WTC11 (cell line): ENCODE measurements around the gene PPM1E. TPM values are rescaled to one million over a fixed set of nuclear protein-coding genes. Genes with fewer than 3 reads are reported as not detected.

ENCODE experiments used
- ATAC-seq: fragments of 200-7000 bp; cut with Tn5 transposase; 2 replicates; pipeline ENCODE4 v1.10.0; 2021; ENCODE audit warnings: mild to moderate bottlenecking, moderate library complexity
- CTCF ChIA-PET: fragments of 300-600 bp; sonication (Branson Sonifier 250); formaldehyde crosslinking; loops from one replicate; lab custom pipeline; 2021; ENCODE audit warnings: antibody characterized with exemption; lab: Charles Lee
- POLR2A ChIA-PET: fragments of 350-600 bp; sonication (Branson Sonifier 250); formaldehyde crosslinking; loops from one replicate; lab custom pipeline; 2021; ENCODE audit warnings: antibody characterized with exemption; lab: Charles Lee
- DNase-seq: peaks from one replicate; pipeline ENCODE4 v3.0.0; 2021; ENCODE audit warnings: low spot score
- H3K27ac Mint-ChIP-seq: 2 replicates; pipeline ENCODE4 v1.8.0; 2021; ENCODE audit warnings: mixed read lengths
- H3K27me3 Mint-ChIP-seq: 2 replicates; pipeline ENCODE4 v1.8.0; 2021; ENCODE audit warnings: low read depth, mild to moderate bottlenecking, moderate library complexity, mixed read lengths
- H3K36me3 Mint-ChIP-seq: 2 replicates; pipeline ENCODE4 v1.8.0; 2021; ENCODE audit warnings: mixed read lengths
- H3K4me1 Mint-ChIP-seq: 2 replicates; pipeline ENCODE4 v1.8.0; 2022; ENCODE audit warnings: mixed read lengths
- H3K4me3 Mint-ChIP-seq: 2 replicates; pipeline ENCODE4 v1.8.0; 2021; ENCODE audit warnings: mild to moderate bottlenecking, moderate library complexity, mixed read lengths
- H3K9me3 Mint-ChIP-seq: 2 replicates; pipeline ENCODE4 v1.8.0; 2021; ENCODE audit warnings: mixed read lengths
- ATF1 ChIP-seq: sonication (generic); formaldehyde crosslinking; IDR thresholded peaks from 2 replicates; pipeline ENCODE4 v1.8.1; 2023; ENCODE audit warnings: mild to moderate bottlenecking, moderate library complexity, missing genetic modification reagents
- ATF3 ChIP-seq: sonication (generic); formaldehyde crosslinking; conservative IDR thresholded peaks from 2 replicates; pipeline ENCODE4 v1.8.1; 2022; ENCODE audit warnings: mild to moderate bottlenecking, missing genetic modification reagents
- CREB1 ChIP-seq: sonication (generic); formaldehyde crosslinking; IDR thresholded peaks from 2 replicates; pipeline ENCODE4 v1.8.0; 2023; ENCODE audit warnings: mild to moderate bottlenecking, missing genetic modification reagents
- E2F1 ChIP-seq: sonication (generic); formaldehyde crosslinking; IDR thresholded peaks from 2 replicates; pipeline ENCODE4 v1.8.0; 2022; ENCODE audit warnings: mild to moderate bottlenecking, missing genetic modification reagents
- ESRRA ChIP-seq: sonication (generic); formaldehyde crosslinking; IDR thresholded peaks from 2 replicates; pipeline ENCODE4 v1.8.1; 2022; ENCODE audit warnings: mild to moderate bottlenecking, missing genetic modification reagents, borderline replicate concordance
- FOXK1 ChIP-seq: sonication (generic); formaldehyde crosslinking; IDR thresholded peaks from 2 replicates; pipeline ENCODE4 v1.8.0; 2022; ENCODE audit warnings: mild to moderate bottlenecking, moderate library complexity, missing genetic modification reagents
- HMGA2 ChIP-seq: fragments of 250-450 bp; sonication (Bioruptor Pico); IDR thresholded peaks from 2 replicates; pipeline ENCODE4 v1.4.0; 2021; ENCODE audit warnings: mild to moderate bottlenecking, moderate library complexity
- IRF1 ChIP-seq: sonication (generic); formaldehyde crosslinking; IDR thresholded peaks from 2 replicates; pipeline ENCODE4 v1.8.0; 2023; ENCODE audit warnings: missing genetic modification reagents
- IRF2 ChIP-seq: sonication (generic); formaldehyde crosslinking; IDR thresholded peaks from 2 replicates; pipeline ENCODE4 v1.8.0; 2022; ENCODE audit warnings: low read depth, missing genetic modification reagents, borderline replicate concordance
- MLX ChIP-seq: sonication (generic); formaldehyde crosslinking; IDR thresholded peaks from 2 replicates; pipeline ENCODE4 v1.8.1; 2023; ENCODE audit warnings: mild to moderate bottlenecking, missing genetic modification reagents, moderate library complexity
- NR3C1 ChIP-seq: sonication (generic); formaldehyde crosslinking; conservative IDR thresholded peaks from 2 replicates; pipeline ENCODE4 v1.8.1; 2023; ENCODE audit warnings: low read depth, mild to moderate bottlenecking, missing genetic modification reagents
- SMAD4 ChIP-seq: sonication (generic); formaldehyde crosslinking; IDR thresholded peaks from 2 replicates; pipeline ENCODE4 v1.8.0; 2022; ENCODE audit warnings: mild to moderate bottlenecking, missing genetic modification reagents
- TEAD4 ChIP-seq: sonication (generic); formaldehyde crosslinking; IDR thresholded peaks from 2 replicates; pipeline ENCODE4 v1.8.0; 2022; ENCODE audit warnings: mild to moderate bottlenecking, missing genetic modification reagents
- ZNF232 ChIP-seq: sonication (generic); formaldehyde crosslinking; IDR thresholded peaks from 2 replicates; pipeline ENCODE4 v1.8.0; 2022; ENCODE audit warnings: mild to moderate bottlenecking, missing genetic modification reagents
- ZNF317 ChIP-seq: sonication (generic); formaldehyde crosslinking; IDR thresholded peaks from 2 replicates; pipeline ENCODE4 v1.8.1; 2023; ENCODE audit warnings: low read depth, mild to moderate bottlenecking, moderate library complexity, missing genetic modification reagents, borderline replicate concordance
- ZNF416 ChIP-seq: fragments of 250-450 bp; sonication (Bioruptor Pico); IDR thresholded peaks from 2 replicates; pipeline ENCODE4 v1.9.0; 2021; ENCODE audit warnings: mild to moderate bottlenecking, inconsistent platforms
- ZNF423 ChIP-seq: fragments of 250-450 bp; sonication (Bioruptor Pico); IDR thresholded peaks from 2 replicates; pipeline ENCODE4 v2.1.2; 2022; ENCODE audit warnings: mild to moderate bottlenecking, moderate library complexity
- ZNF425 ChIP-seq: fragments of 250-450 bp; sonication (Bioruptor Pico); conservative IDR thresholded peaks from 2 replicates; pipeline ENCODE4 v1.9.0; 2021; ENCODE audit warnings: mild to moderate bottlenecking
- ZNF512 ChIP-seq: sonication (generic); formaldehyde crosslinking; IDR thresholded peaks from 2 replicates; pipeline ENCODE4 v1.8.1; 2022; ENCODE audit warnings: missing genetic modification reagents, borderline replicate concordance
- ZNF671 ChIP-seq: fragments of 250-450 bp; sonication (Bioruptor Pico); IDR thresholded peaks from 2 replicates; pipeline ENCODE4 v1.8.0; 2021; ENCODE audit warnings: mild to moderate bottlenecking
- total RNA-seq: library from RNA; stranded (reverse); gene quantifications from 3 replicates; pipeline ENCODE4 v1.2.3, GENCODE V29; 2021
- TF ChIP-seq, protein P1 (sequence below): fragments of 250-450 bp; sonication (Bioruptor Pico); IDR thresholded peaks from 2 replicates; pipeline ENCODE4 v1.9.0; 2021; ENCODE audit warnings: moderate library complexity, mild to moderate bottlenecking, inconsistent platforms, borderline replicate concordance
- TF ChIP-seq, protein P2 (sequence below): sonication (generic); formaldehyde crosslinking; IDR thresholded peaks from 2 replicates; pipeline ENCODE4 v1.8.0; 2022; ENCODE audit warnings: missing genetic modification reagents

The PPM1E gene
- total RNA-seq, 1 experiment from 2014 or later = 8.1 TPM

DNA sequence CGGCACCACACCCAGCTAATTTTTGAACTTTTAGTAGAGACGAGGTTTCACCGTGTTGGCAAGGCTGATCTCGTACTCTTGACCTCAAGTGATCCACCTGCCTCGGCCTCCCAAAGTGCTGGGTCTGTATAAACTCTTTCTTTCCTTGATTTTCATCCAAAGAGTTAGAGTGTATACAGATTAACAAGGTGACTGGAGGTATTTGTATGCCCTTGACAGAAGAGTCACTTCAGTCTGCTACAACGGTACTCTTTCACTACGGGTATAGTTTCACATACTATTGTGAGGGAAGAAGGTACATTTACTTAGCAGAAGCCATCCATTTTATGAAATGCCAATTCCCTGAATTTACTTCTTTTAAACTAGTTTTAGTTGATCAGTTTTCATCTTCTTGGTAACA, 32.5 kb downstream of the PPM1E start:
- ATAC-seq = no peak
- no peaks in the 10 kb centered on the region for H3K9me3 Mint-ChIP-seq
- CTCF ChIA-PET = no interaction called here
- TF ChIP-seq ZNF416 (CRISPR knock-in tag) (no peak), TEAD4 (CRISPR knock-in tag) (no peak), SMAD4 (CRISPR knock-in tag) (no peak), ZNF512 (CRISPR knock-in tag) (no peak), CREB1 (CRISPR knock-in tag) (no peak), FOXK1 (CRISPR knock-in tag) (no peak), ZNF317 (CRISPR knock-in tag) (no peak), HMGA2 (no peak)
- TF ChIP-seq, all 79 proteins: peak for 0
- DNase-seq = no peak
- Mint-ChIP-seq H3K4me1 (0 out of 2 replicates have a peak, but pooled peaks cover 3% of the 10 kb centered on the region), H3K27me3 (no peaks in the 10 kb centered on the region), H3K36me3 (no peaks in the 10 kb centered on the region), H3K27ac (no peak overlapping the region), H3K4me3 (no peak overlapping the region)
- POLR2A ChIA-PET = no interaction called here

GRCh38 chr17:58789160-58789559, 33.5 kb downstream of the PPM1E start:
- DNase-seq (no peak), ATAC-seq (no peak)
- Mint-ChIP-seq H3K4me1 (0 out of 2 replicates have a peak, but pooled peaks cover 3% of the 10 kb centered on the region), H3K4me3 (no peak overlapping the region), H3K36me3 (no peaks in the 10 kb centered on the region), H3K27ac (no peak overlapping the region), H3K27me3 (no peaks in the 10 kb centered on the region), H3K9me3 (no peaks in the 10 kb centered on the region)
- POLR2A ChIA-PET = no interaction called here
- TF ChIP-seq ATF1 (CRISPR knock-in tag) (no peak), ZNF232 (CRISPR knock-in tag) (no peak), ATF3 (CRISPR knock-in tag) (no peak), IRF1 (CRISPR knock-in tag) (no peak), ZNF425 (CRISPR knock-in tag) (no peak), IRF2 (CRISPR knock-in tag) (no peak), ZNF423 (no peak), ESRRA (CRISPR knock-in tag) (no peak), SMAD4 (CRISPR knock-in tag) (no peak), E2F1 (CRISPR knock-in tag) (no peak), MLX (CRISPR knock-in tag) (no peak), NR3C1 (CRISPR knock-in tag) (no peak), ZNF671 (no peak)
- TF ChIP-seq, protein P1, sequence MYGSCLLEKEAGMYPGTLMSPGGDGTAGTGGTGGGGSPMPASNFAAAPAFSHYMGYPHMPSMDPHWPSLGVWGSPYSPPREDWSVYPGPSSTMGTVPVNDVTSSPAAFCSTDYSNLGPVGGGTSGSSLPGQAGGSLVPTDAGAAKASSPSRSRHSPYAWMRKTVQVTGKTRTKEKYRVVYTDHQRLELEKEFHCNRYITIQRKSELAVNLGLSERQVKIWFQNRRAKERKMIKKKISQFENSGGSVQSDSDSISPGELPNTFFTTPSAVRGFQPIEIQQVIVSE (CRISPR knock-in tag) = no peak
- TF ChIP-seq, protein P2, sequence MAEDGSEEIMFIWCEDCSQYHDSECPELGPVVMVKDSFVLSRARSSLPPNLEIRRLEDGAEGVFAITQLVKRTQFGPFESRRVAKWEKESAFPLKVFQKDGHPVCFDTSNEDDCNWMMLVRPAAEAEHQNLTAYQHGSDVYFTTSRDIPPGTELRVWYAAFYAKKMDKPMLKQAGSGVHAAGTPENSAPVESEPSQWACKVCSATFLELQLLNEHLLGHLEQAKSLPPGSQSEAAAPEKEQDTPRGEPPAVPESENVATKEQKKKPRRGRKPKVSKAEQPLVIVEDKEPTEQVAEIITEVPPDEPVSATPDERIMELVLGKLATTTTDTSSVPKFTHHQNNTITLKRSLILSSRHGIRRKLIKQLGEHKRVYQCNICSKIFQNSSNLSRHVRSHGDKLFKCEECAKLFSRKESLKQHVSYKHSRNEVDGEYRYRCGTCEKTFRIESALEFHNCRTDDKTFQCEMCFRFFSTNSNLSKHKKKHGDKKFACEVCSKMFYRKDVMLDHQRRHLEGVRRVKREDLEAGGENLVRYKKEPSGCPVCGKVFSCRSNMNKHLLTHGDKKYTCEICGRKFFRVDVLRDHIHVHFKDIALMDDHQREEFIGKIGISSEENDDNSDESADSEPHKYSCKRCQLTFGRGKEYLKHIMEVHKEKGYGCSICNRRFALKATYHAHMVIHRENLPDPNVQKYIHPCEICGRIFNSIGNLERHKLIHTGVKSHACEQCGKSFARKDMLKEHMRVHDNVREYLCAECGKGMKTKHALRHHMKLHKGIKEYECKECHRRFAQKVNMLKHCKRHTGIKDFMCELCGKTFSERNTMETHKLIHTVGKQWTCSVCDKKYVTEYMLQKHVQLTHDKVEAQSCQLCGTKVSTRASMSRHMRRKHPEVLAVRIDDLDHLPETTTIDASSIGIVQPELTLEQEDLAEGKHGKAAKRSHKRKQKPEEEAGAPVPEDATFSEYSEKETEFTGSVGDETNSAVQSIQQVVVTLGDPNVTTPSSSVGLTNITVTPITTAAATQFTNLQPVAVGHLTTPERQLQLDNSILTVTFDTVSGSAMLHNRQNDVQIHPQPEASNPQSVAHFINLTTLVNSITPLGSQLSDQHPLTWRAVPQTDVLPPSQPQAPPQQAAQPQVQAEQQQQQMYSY (CRISPR knock-in tag) = no peak
- CTCF ChIA-PET = no interaction called here
